SJCRH30 (cell line): ENCODE results near the gene DNMT1. TPM values are rescaled to one million over a fixed set of nuclear protein-coding genes. Genes with fewer than 3 reads are reported as not detected.
"Not testable (repeated sequence)": the region's sequence is repeated elsewhere in the genome, so short reads cannot be mapped to it uniquely, and the experiment has no call there.

Source experiments
- DNase-seq, 2 experiments: peaks; one replicate each; pipeline ENCODE4 v3.0.0-alpha.2; 2015 to 2020
- H3K27ac ChIP-seq: fragments of 250-450 bp; sonication (Bioruptor Pico); 2 replicates; pipeline ENCODE4 v1.5.1; 2020; ENCODE audit warnings: mild to moderate bottlenecking, moderate library complexity
- H3K27me3 ChIP-seq: fragments of 250-450 bp; sonication (Bioruptor Pico); 2 replicates; pipeline ENCODE4 v1.5.1; 2020; ENCODE audit warnings: mild to moderate bottlenecking, moderate library complexity
- H3K36me3 ChIP-seq: fragments of 250-450 bp; sonication (Bioruptor Pico); 2 replicates; pipeline ENCODE4 v1.5.1; 2020; ENCODE audit warnings: mild to moderate bottlenecking, moderate library complexity
- H3K4me1 ChIP-seq: fragments of 250-450 bp; sonication (Bioruptor Pico); 2 replicates; pipeline ENCODE4 v1.5.1; 2020; ENCODE audit warnings: mild to moderate bottlenecking, moderate library complexity
- H3K4me3 ChIP-seq: fragments of 250-450 bp; sonication (Bioruptor Pico); 2 replicates; pipeline ENCODE4 v1.5.1; 2020; ENCODE audit warnings: mild to moderate bottlenecking, moderate library complexity
- H3K9me3 ChIP-seq: fragments of 250-450 bp; sonication (Bioruptor Pico); replicated peaks from 2 replicates; pipeline ENCODE4 v1.5.1; 2020; ENCODE audit warnings: mild to moderate bottlenecking, moderate library complexity
- total RNA-seq: library from RNA; depleted of rRNA; stranded (reverse); fragments of >200 nt; shearing (Covaris generic); gene quantifications from 2 replicates; pipeline ENCODE4 v1.2.3, GENCODE V29; 2014

The DNMT1 gene
- total RNA-seq, 1 experiment from 2014 or later = 151 TPM

DNA sequence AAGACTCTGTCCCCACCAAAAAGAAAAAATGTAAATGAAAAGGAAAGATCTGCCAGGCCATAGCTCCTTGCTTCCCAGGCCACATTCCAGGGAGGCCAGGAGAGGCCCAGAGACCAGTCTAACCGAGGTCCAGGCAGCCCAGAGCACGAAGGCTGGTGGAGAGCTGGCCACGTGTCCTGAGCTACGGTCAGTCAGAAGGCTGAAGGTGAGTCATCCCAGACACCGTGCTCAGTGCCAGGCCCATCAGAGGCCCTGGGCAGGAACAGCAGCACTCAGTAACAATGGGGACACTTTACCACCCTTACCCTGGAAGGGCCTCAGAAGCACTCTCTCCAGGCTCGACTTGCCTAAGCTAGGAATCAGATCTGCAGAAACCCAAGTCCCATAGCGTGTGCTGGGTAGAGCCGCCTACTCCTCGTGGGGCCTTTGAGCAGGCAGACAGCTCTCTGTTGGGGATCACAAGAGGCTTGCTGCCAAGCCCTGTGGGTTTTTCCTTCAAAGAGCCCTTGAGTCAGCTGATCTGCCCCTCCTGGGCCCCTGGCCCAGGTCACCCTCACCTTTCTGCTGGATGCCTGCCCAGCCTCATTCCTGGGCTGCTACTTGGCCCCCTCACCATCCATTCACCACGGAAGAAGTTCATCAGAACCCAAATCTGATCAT is 11.6 kb upstream of the DNMT1 start:
- Histone ChIP-seq H3K36me3 (no peaks in the 10 kb centered on the region), H3K9me3 (no peaks in the 10 kb centered on the region), H3K4me3 (no peak overlapping the region), H3K4me1 (no peaks in the 10 kb centered on the region), H3K27me3 (no peaks in the 10 kb centered on the region), H3K27ac (no peak overlapping the region)
- DNase-seq = no peak

DNA sequence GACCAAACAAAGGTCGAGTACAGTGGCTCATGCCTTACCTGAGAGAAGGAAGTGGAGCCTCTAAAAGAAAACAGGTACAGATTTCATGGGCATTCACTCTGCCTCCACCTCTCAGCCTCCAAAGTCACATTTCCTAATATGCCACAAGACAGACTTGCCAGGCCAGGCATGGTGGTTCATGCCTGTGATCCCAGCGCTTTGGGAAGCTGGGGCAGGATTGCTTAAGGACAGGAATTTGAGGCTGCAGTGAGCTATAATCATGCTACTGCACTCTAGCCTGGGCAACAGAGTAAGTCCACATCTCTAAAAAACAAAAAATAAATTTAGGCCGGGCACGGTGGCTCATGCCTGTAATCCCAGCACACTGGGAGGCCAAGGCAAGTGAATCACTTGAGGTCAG is 10.9 kb upstream of the DNMT1 start:
- Histone ChIP-seq H3K9me3 (no peaks in the 10 kb centered on the region), H3K4me1 (no peaks in the 10 kb centered on the region), H3K27me3 (no peaks in the 10 kb centered on the region), H3K27ac (no peak overlapping the region), H3K4me3 (no peak overlapping the region), H3K36me3 (no peaks in the 10 kb centered on the region)
- DNase-seq = no peak

DNA sequence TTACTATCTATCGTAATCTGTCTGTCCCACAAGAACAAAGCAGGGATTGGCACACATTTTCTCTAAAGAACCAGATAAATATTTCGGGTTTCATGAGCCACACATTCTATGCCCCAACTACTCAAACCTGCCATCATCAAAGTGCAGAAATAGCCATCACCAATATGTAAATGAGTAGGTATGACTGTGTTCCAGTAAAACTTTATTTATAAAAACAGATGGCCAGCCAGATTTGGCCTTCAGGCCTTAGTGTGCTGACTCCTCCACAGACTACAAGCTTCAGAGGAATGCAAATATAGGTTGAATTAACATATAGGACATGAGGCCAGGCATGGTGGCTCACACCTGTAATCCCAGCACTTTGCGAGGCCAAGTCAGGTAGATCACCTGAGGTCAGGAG is 8.9 kb upstream of the DNMT1 start:
- no peaks in the 10 kb centered on the region for H3K4me1 ChIP-seq
- no peak overlapping the region for H3K27ac ChIP-seq
- H3K9me3 ChIP-seq = no peaks in the 10 kb centered on the region
- DNase-seq = no peak
- no peak overlapping the region for H3K4me3 ChIP-seq
- H3K27me3 ChIP-seq = no peaks in the 10 kb centered on the region
- H3K36me3 ChIP-seq = no peaks in the 10 kb centered on the region

DNA sequence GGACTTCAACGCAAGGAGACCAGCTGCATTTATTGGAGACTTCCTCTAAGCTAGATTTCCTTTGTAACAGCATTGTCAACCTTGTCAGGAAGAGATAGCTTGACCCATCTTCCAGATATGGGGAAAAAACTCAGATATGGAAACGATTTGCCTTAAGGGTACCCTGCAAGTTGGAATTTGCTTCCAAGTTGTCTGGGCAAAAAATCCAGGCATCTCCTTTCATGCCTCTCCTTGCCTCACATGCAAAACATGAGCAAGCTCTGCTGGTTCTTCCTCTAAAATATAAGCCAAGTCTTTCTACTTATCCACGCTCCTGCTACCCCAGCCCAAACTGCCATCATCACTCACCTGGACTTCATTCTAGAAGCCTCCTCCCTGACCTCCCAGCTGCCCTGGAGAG is 6.4 kb upstream of the DNMT1 start:
- Histone ChIP-seq H3K27ac (no peak overlapping the region), H3K36me3 (no peaks in the 10 kb centered on the region), H3K9me3 (no peaks in the 10 kb centered on the region), H3K27me3 (no peaks in the 10 kb centered on the region), H3K4me3 (no peak overlapping the region), H3K4me1 (no peaks in the 10 kb centered on the region; the same call in 1 of the 2 replicates)
- no peak for DNase-seq

DNA sequence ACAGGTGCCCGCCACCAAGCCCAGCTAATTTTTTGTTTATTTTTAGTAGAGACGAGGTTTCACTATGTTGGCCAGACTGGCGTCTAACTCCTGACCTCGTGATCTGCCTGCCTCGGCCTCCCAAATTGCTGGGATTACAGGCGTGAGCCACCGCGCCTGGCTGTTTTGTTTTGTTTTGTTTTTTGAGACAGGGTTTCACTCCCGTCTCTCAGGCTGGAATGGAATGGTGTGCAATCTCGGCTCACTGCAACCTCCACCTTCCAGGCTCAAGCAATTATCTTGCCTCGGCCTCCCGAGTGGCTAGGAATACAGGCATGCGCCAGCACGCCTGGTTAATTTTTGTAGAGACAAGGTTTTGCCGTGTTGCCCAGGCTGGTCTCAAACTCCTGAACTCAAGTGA is 5.3 kb upstream of the DNMT1 start:
- H3K4me1 ChIP-seq, H3K36me3 ChIP-seq, H3K4me3 ChIP-seq, H3K9me3 ChIP-seq, H3K27ac ChIP-seq, H3K27me3 ChIP-seq, DNase-seq: not testable (repeated sequence)

DNA sequence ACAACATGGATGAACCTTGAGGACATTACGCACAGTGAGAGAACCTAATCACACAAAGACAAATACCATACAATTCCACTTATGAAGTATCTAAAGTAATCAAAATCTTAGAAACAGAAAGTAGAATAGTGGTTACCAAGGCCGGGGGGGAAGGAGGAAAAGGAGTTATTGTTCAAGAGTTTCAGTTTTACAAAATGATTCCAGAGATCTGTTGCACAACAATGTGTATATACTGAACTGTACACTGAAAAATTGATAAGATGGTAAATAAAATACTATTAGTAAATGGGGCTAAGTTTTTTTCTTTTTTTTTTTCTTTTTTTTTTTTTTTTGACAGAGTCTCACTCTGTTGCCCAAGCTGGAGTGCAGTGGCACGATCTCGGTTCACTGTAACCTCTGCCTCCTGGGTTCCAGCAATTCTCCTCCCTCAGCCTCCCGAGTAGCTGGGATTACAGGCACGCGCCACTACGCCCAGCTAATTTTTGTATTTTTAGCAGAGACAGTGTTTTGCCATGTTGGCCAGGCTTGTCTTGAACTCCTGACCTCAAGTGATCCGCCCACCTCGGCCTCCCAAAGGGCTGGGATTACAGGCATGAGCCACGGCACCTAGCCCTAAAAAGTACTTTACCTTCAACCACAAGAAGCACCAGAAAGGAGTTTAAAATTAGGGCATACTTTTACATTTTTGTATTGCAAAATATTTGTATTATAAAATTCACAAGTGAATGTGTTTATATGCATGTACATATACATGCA is 4.3 kb upstream of the DNMT1 start:
- not testable (repeated sequence) for H3K4me1 ChIP-seq, H3K9me3 ChIP-seq, H3K27ac ChIP-seq, DNase-seq, H3K36me3 ChIP-seq, H3K27me3 ChIP-seq, H3K4me3 ChIP-seq

DNA sequence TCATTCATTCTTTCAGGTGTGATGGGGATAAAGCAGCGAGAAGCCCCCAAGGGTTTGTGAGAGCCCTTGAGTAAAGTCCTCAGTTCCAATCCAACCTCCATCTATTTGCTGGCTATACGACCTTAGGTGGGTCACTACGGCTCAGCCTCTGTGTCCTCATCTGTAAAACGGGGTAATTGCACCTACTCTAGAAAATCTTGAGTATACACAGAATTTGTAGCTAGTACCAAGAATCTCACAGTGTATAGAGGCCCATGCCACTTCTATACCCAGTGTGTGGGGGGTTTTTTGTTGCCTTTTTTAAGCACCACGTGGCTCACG is 406 bp upstream of the DNMT1 start:
- H3K36me3 ChIP-seq = peaks cover 22% of the 10 kb centered on the region
- H3K27me3 ChIP-seq = no peaks in the 10 kb centered on the region
- no peaks in the 10 kb centered on the region; the same call in 1 of the 2 replicates for H3K4me1 ChIP-seq
- peak overlapping the region; percentile 98 for H3K4me3 ChIP-seq
- DNase-seq = no peak
- peak overlapping the region; percentile 96; the same call in 1 of the 2 replicates for H3K27ac ChIP-seq
- no peaks in the 10 kb centered on the region for H3K9me3 ChIP-seq

DNA sequence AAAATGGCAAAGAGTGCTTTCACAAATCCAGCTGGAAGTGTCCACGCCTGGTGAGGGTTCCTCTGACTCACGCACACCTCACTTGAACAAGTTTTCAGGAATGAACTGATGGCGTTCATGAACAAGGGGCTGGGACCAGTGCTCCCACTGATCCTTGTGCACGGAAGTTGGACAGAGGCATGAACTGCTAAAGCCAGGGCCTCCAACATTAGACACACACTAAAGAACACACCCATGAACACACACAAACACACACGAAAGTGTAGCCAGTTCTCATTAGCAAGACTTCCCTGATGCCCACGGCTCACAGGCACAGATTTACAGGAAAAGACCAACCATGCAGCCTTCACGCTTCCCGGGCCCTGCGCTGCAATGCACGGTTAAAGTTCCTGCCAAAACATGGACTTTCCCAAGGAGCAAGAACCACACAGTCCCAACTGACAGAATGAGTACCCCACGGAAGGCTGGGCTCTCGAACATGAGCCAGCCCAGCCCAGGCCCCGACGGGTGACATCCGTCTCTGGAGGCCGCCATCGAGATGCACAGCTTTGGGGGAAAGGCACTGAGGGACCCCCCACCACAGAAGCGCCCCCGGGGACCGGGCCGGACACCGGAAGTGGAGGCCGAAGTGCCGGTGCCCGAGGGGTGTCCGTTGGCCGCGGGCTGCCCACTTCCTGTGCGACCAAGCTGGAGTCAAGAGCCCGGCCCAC is 808 bp downstream of the DNMT1 start:
- peaks cover 25% of the 10 kb centered on the region for H3K36me3 ChIP-seq
- H3K9me3 ChIP-seq = no peaks in the 10 kb centered on the region
- no peaks in the 10 kb centered on the region for H3K27me3 ChIP-seq
- peak overlapping the region; percentile 96 for H3K27ac ChIP-seq
- H3K4me1 ChIP-seq = no peaks in the 10 kb centered on the region; the same call in 1 of the 2 replicates
- H3K4me3 ChIP-seq = peak overlapping the region; percentile 98
- DNase-seq = peak in 1 of 2 experiments; percentile 6

DNA sequence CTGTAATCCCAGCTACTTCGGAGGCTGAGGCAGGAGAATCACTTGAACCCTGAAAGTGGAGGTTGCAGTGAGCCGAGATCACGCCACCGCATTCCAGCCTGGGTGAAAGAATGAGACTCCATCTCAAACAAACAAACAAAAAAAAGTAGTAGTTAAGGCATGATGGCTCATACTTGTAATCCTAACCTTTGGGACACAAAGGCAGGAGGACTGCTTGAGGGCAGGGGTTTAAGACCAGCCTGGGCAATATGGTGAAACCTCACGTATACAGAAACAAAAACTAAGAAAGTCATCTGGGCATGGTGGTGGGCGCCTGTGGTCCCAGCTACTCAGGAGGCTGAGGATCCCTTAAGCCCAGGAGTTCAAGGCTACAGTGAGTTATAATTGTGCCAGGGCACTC is 1.8 kb downstream of the DNMT1 start:
- H3K36me3 ChIP-seq = peaks cover 25% of the 10 kb centered on the region
- no peaks in the 10 kb centered on the region; the same call in 1 of the 2 replicates for H3K4me1 ChIP-seq
- DNase-seq = no peak
- H3K4me3 ChIP-seq = no peak overlapping the region; the same call in 1 of the 2 replicates
- H3K9me3 ChIP-seq = no peaks in the 10 kb centered on the region
- no peak overlapping the region for H3K27ac ChIP-seq
- no peaks in the 10 kb centered on the region for H3K27me3 ChIP-seq

DNA sequence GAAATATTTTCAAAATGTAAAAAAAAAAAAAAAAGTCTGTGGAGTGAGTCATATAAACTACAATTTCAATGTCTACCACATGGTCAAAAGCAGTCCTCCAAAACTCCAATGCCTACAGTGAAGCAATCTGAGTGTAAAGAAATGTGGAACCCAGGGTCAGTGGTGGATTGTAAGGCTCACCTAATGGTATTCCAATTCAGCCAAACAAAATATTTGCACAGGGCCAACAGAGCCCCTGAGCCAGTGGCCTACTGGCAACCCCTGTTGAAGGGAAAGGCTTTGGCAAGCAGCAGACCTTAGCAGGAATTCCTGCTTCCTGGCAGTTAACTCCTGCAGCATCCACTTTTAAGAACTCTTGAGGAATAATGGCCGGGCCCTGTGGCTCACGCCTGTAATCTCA is 3.4 kb downstream of the DNMT1 start:
- H3K27ac ChIP-seq = no peak overlapping the region
- H3K4me3 ChIP-seq = no peak overlapping the region

DNA sequence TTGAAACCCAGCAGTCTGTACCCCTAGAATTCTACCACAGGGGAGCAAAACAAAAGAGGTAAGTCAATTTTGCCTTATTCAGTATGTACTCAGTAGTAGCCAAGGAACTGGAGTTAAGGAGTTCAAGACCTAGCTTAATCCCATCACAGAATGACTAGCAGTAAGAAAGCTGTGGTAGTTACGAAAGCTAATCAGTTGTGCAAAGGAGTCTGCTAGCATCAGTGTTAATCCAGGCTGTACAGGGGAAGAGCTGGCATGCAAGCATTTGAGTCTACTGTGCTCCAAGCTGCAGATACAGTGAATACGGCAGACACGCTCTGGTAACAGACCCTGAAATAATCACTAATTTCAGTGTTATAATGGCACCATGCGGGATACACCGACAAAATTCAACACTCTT is 4.7 kb downstream of the DNMT1 start:
- DNase-seq = no peak
- Histone ChIP-seq H3K27me3 (no peaks in the 10 kb centered on the region), H3K9me3 (no peaks in the 10 kb centered on the region), H3K4me3 (no peak overlapping the region), H3K36me3 (peaks cover 31% of the 10 kb centered on the region), H3K4me1 (no peaks in the 10 kb centered on the region), H3K27ac (no peak overlapping the region)

More for the DNA sequence above, 3.4 kb downstream of the DNMT1 start:
- H3K27me3 ChIP-seq = no peaks in the 10 kb centered on the region
- no peaks in the 10 kb centered on the region; the same call in 1 of the 2 replicates for H3K4me1 ChIP-seq
- H3K36me3 ChIP-seq = peaks cover 25% of the 10 kb centered on the region
- no peaks in the 10 kb centered on the region for H3K9me3 ChIP-seq
- DNase-seq = no peak

DNA sequence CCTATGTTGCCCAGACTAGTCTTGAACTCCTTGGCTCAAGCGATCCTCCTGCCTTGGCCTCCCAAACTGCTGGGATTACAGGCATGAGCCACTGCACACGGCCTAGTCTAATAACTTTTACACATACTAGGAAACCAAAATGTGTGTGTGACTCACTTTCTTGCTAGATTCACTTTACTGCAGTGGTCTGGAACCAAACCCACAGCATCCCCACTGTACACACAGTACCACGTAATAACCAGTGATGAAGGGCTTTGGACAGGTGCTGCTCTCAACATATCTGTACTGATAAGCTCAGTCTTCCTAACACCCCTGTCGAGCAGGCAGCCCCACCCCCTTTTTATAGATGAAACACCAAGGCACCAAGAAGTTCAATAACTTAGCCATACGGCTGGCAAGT is 5.1 kb downstream of the DNMT1 start:
- no peak for DNase-seq
- H3K4me1 ChIP-seq = no peaks in the 10 kb centered on the region
- H3K4me3 ChIP-seq = no peak overlapping the region
- H3K9me3 ChIP-seq = no peaks in the 10 kb centered on the region
- no peak overlapping the region for H3K27ac ChIP-seq
- no peaks in the 10 kb centered on the region for H3K27me3 ChIP-seq
- peaks cover 31% of the 10 kb centered on the region for H3K36me3 ChIP-seq

DNA sequence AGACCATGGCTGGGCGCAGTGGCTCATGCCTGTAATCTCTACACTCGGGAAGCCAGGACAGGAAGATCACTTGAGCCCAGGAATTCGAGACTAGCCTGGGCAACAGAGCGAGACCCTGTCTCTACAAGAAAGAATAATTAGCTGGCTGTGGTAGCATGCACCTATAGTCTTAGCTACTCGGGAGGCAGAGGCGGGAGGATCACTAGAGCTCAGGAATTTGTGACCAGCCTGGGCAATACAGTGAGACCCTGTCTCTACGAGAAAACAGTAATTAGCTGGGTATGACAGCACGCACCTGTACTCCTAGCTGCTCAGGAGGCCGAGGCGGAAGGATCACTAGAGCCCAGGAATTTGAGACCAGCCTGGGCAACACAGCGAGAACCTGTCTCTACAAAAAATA is 7.4 kb downstream of the DNMT1 start:
- Histone ChIP-seq H3K36me3 (peaks cover 26% of the 10 kb centered on the region), H3K9me3 (no peaks in the 10 kb centered on the region), H3K27ac (no peak overlapping the region), H3K27me3 (no peaks in the 10 kb centered on the region), H3K4me3 (no peak overlapping the region), H3K4me1 (no peaks in the 10 kb centered on the region)
- DNase-seq = no peak

DNA sequence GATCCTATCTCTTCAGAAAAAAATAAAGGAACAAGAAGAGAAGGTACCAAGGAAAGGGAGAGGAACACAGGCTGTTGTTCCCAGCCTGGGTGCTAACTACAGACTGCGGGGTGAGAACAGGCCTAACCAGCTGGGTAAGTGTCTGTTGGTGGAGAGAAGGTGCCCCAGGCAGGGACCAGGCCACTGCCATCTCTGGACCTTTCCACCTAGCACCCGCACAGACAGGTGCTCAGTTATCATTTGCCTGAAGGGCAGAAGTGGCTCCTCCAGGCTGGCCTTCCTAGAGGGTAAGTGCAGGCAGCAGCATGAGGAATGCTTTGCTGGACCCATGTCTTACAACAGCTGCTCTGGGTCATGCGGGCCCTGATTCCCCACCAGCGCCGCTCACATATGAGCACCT is 10.1 kb downstream of the DNMT1 start:
- Histone ChIP-seq H3K4me3 (no peak overlapping the region), H3K36me3 (peaks cover 32% of the 10 kb centered on the region), H3K4me1 (no peaks in the 10 kb centered on the region), H3K27me3 (no peaks in the 10 kb centered on the region), H3K9me3 (no peaks in the 10 kb centered on the region), H3K27ac (no peak overlapping the region)
- DNase-seq = no peak

DNA sequence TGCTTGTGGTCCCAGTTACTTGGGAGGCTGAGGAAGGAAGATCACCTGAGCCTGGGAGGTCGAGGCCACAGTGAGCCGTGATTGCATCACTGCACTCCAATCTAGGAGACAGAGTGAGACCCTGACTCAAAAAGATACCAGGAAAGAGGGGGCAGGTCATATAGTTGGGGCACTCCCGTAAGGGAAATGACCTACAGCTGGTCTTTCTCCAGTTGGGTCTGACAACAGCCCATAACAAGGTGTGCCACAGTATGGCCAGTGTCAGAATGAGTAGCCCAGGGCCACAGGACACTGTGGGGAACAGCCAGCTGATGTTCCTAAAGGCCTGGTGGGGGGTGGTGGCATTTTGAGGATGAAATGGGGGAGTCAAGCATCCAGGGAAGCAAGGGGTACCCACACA is 10.8 kb downstream of the DNMT1 start:
- H3K27ac ChIP-seq = no peak overlapping the region
- no peak overlapping the region for H3K4me3 ChIP-seq
- H3K4me1 ChIP-seq = no peaks in the 10 kb centered on the region
- no peaks in the 10 kb centered on the region for H3K9me3 ChIP-seq
- DNase-seq = no peak
- H3K36me3 ChIP-seq = peaks cover 34% of the 10 kb centered on the region
- no peaks in the 10 kb centered on the region for H3K27me3 ChIP-seq
